Thoracic aorta (tissue), 2 donors: ENCODE measurements around the gene ADAMTS2. TPM values are rescaled to one million over a fixed set of nuclear protein-coding genes. Genes with fewer than 3 reads are reported as not detected.
"Not testable (repeated sequence)": the region's sequence is repeated elsewhere in the genome, so short reads cannot be mapped to it uniquely, and the experiment has no call there.

Source experiments
- ATAC-seq: fragments of 150-250 bp; one replicate; pipeline ENCODE4 v1.8.0; 2017; ENCODE audit warnings: low read depth; ENCODE audit not compliant: insufficient number of reproducible peaks, low FRiP score
- DNase-seq: peaks from one replicate; pipeline ENCODE4 v3.0.0-alpha.2; 2020; ENCODE audit warnings: low spot score
- H3K27ac ChIP-seq, 2 donors: fragments of 200-600 bp; sonication (generic); 1 replicate in 1 of 2; 2 replicates in 1 of 2; pipeline ENCODE4 v1.5.1; 2016; ENCODE audit warnings: mild to moderate bottlenecking in 2 of 2, moderate library complexity in 2 of 2
- H3K27me3 ChIP-seq: fragments of 200-600 bp; sonication (generic); replicated peaks from 2 replicates; pipeline ENCODE4 v1.6.0; 2016; ENCODE audit warnings: mild to moderate bottlenecking; ENCODE audit not compliant: insufficient read depth
- H3K36me3 ChIP-seq: fragments of 200-600 bp; sonication (generic); one replicate; pipeline ENCODE4 v1.5.1; 2016
- H3K4me1 ChIP-seq, 2 donors: fragments of 200-600 bp; sonication (generic); 1 replicate in 1 of 2; 2 replicates in 1 of 2; pipeline versions ENCODE4 v1.5.1 to v1.6.0; 2016; ENCODE audit warnings: low read depth in 2 of 2, mild to moderate bottlenecking in 1 of 2; ENCODE audit not compliant: control insufficient read depth in 1 of 2
- H3K4me3 ChIP-seq: fragments of 200-600 bp; sonication (generic); 2 replicates; pipeline ENCODE4 v1.5.1; 2016; ENCODE audit warnings: mild to moderate bottlenecking
- H3K9me3 ChIP-seq: fragments of 200-600 bp; sonication (generic); 2 replicates; pipeline ENCODE4 v1.5.1; 2016
- CTCF ChIP-seq: fragments of 200-600 bp; sonication (generic); IDR thresholded peaks from one replicate; pipeline ENCODE4 v1.5.1; 2019; ENCODE audit warnings: antibody characterized with exemption
- total RNA-seq, 2 donors: library from RNA; depleted of rRNA; stranded (reverse); fragments of >200 nt; gene quantifications; one replicate each; pipeline versions ENCODE4 v1.1.0 to v1.2.3, GENCODE V29; 2016

Gene ADAMTS2
- total RNA-seq, 2 donors from 2014 or later = 34.4 to 60.7 TPM

GRCh38 chr5:179113945-179114641, 231.2 kb downstream of the ADAMTS2 start:
- no peaks in the 10 kb centered on the region for H3K27me3 ChIP-seq
- no peak for TF ChIP-seq CTCF
- no peak overlapping the region for H3K4me3 ChIP-seq
- no peak for DNase-seq
- no peak for ATAC-seq
- no peaks in the 10 kb centered on the region for H3K4me1 ChIP-seq
- H3K36me3 ChIP-seq = peaks cover 13% of the 10 kb centered on the region
- H3K9me3 ChIP-seq = peaks cover 62% of the 10 kb centered on the region
- H3K27ac ChIP-seq = no peak overlapping the region

GRCh38 chr5:179113143-179113530, 232.1 kb downstream of the ADAMTS2 start:
- no peak for DNase-seq
- H3K27ac ChIP-seq = no peak overlapping the region
- H3K4me3 ChIP-seq = no peak overlapping the region
- ATAC-seq = no peak
- no peaks in the 10 kb centered on the region for H3K27me3 ChIP-seq
- H3K4me1 ChIP-seq = no peaks in the 10 kb centered on the region
- H3K9me3 ChIP-seq = peaks cover 69% of the 10 kb centered on the region
- no peak for TF ChIP-seq CTCF
- H3K36me3 ChIP-seq = peaks cover 13% of the 10 kb centered on the region

GRCh38 chr5:179112469-179113142, 232.7 kb downstream of the ADAMTS2 start:
- Histone ChIP-seq H3K36me3 (peaks cover 13% of the 10 kb centered on the region), H3K27ac (no peak overlapping the region), H3K4me1 (no peaks in the 10 kb centered on the region), H3K9me3 (peaks cover 74% of the 10 kb centered on the region), H3K27me3 (no peaks in the 10 kb centered on the region), H3K4me3 (no peak overlapping the region)
- DNase-seq (no peak), ATAC-seq (no peak)
- no peak for TF ChIP-seq CTCF

- no peak overlapping the region for H3K4me3 ChIP-seq
- H3K4me1 ChIP-seq = no peaks in the 10 kb centered on the region
- no peaks in the 10 kb centered on the region for H3K27me3 ChIP-seq
- peaks cover 74% of the 10 kb centered on the region for H3K9me3 ChIP-seq
- no peak for TF ChIP-seq CTCF
- H3K27ac ChIP-seq = no peak overlapping the region
- DNase-seq (no peak), ATAC-seq (no peak)
- H3K36me3 ChIP-seq = peaks cover 13% of the 10 kb centered on the region
Measured at GRCh38 chr5:179111267-179112207, 233.7 kb downstream of the ADAMTS2 start.

- DNase-seq (no peak), ATAC-seq (no peak)
- no peaks in the 10 kb centered on the region for H3K27me3 ChIP-seq
- H3K36me3 ChIP-seq = peaks cover 13% of the 10 kb centered on the region
- H3K27ac ChIP-seq = no peak overlapping the region
- no peaks in the 10 kb centered on the region for H3K4me1 ChIP-seq
- H3K4me3 ChIP-seq = no peak overlapping the region
- TF ChIP-seq CTCF = no peak
- H3K9me3 ChIP-seq = peaks cover 70% of the 10 kb centered on the region
Measured at GRCh38 chr5:179110528-179110927, 234.7 kb downstream of the ADAMTS2 start.

GRCh38 chr5:179101282-179101681, 244.0 kb downstream of the ADAMTS2 start:
- H3K27me3 ChIP-seq, H3K4me3 ChIP-seq, H3K36me3 ChIP-seq, H3K4me1 ChIP-seq, DNase-seq, H3K27ac ChIP-seq, ATAC-seq: not testable (repeated sequence)
- H3K9me3 ChIP-seq = peaks cover 53% of the 10 kb centered on the region
